Endothelial cell (in vitro differentiated cells): ENCODE data around the gene AFDN. TPM values are rescaled to one million over a fixed set of nuclear protein-coding genes. Genes with fewer than 3 reads are reported as not detected.

Experiments used
- DNase-seq: peaks from one replicate; pipeline ENCODE4 v3.0.0; 2021; ENCODE audit warnings: low spot score
- H3K27ac Mint-ChIP-seq: one replicate; pipeline ENCODE4 v1.8.0; 2021; ENCODE audit warnings: mixed read lengths, inconsistent platforms; ENCODE audit not compliant: unreplicated experiment
- H3K27me3 Mint-ChIP-seq: one replicate; pipeline ENCODE4 v1.8.0; 2021; ENCODE audit warnings: mild to moderate bottlenecking, moderate library complexity, mixed read lengths, inconsistent platforms; ENCODE audit not compliant: unreplicated experiment
- H3K36me3 Mint-ChIP-seq: one replicate; pipeline ENCODE4 v1.8.0; 2021; ENCODE audit warnings: mild to moderate bottlenecking, low read depth, mixed read lengths, inconsistent platforms; ENCODE audit not compliant: unreplicated experiment
- H3K4me1 Mint-ChIP-seq: one replicate; pipeline ENCODE4 v1.8.0; 2021; ENCODE audit warnings: mild to moderate bottlenecking, mixed read lengths, inconsistent platforms; ENCODE audit not compliant: unreplicated experiment
- H3K4me3 Mint-ChIP-seq: one replicate; pipeline ENCODE4 v1.8.0; 2021; ENCODE audit warnings: mild to moderate bottlenecking, mixed read lengths, inconsistent platforms; ENCODE audit not compliant: unreplicated experiment
- H3K9me3 Mint-ChIP-seq: one replicate; pipeline ENCODE4 v1.8.0; 2021; ENCODE audit warnings: mixed read lengths, inconsistent platforms; ENCODE audit not compliant: unreplicated experiment
- CTCF ChIP-seq: fragments of 200-600 bp; sonication (generic); IDR thresholded peaks from one replicate; pipeline ENCODE4 v1.5.0; 2021; ENCODE audit warnings: antibody characterized with exemption; ENCODE audit not compliant: unreplicated experiment
- total RNA-seq: library from RNA; stranded (reverse); fragmentation: NEBNext Ultra II Directional; extraction: Animal tissue kit (Norgen Biotek cat#: 25700); gene quantifications from one replicate; pipeline ENCODE4 v1.2.1, GENCODE V29; 2021; ENCODE audit not compliant: unreplicated experiment

The AFDN gene
- total RNA-seq, 1 donor from 2014 or later: 306 TPM

GRCh38 chr6:167804281-167805013 is 22.3 kb upstream of the AFDN start:
- Mint-ChIP-seq H3K36me3 (peaks cover 4% of the 10 kb centered on the region), H3K9me3 (no peaks in the 10 kb centered on the region)

DNA sequence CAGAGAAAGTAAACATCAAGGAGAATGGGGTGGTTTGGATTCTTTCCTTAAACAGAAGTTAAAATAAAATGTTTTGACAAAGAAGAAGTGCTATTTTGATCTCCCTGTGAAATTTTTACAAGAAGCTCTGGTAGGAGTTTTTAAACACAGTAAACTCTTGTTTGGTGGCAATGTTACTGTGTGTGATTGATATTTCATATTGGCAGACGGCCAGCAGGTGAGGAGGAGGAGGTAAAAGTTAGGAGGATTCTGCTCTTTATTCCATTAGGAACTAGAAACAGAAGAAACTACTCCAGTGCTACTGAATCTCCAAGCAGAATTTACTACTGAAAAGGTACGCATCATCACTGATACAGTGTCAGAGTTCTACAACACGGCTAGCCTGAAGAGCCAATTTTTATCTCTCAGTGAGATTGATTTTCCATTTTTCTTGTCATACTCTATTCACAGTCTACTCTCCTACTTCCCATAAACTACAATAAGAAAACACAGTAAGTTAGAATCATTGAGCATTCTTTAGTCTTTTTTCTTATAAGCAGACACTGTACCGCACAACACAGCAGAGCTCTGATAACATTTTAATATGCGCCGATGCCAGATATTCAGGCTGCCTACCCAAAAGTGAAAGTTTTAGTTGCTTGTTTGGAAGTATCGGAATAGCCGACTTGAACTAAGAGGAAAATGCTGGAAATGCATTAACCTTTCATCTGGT is 21.2 kb upstream of the AFDN start:
- no peaks in the 10 kb centered on the region for H3K9me3 Mint-ChIP-seq
- H3K4me1 Mint-ChIP-seq: peaks cover 12% of the 10 kb centered on the region
- peaks cover 4% of the 10 kb centered on the region for H3K36me3 Mint-ChIP-seq
- TF ChIP-seq CTCF: no peak
- H3K4me3 Mint-ChIP-seq: no peak overlapping the region
- H3K27ac Mint-ChIP-seq: no peak overlapping the region
- DNase-seq: no peak
- peaks cover 2% of the 10 kb centered on the region for H3K27me3 Mint-ChIP-seq

More at GRCh38 chr6:167804281-167805013, 22.3 kb upstream of the AFDN start:
- no peak for TF ChIP-seq CTCF
- Mint-ChIP-seq H3K4me1 (peaks cover 18% of the 10 kb centered on the region), H3K27ac (no peak overlapping the region), H3K27me3 (peaks cover 2% of the 10 kb centered on the region), H3K4me3 (no peak overlapping the region)
- no peak for DNase-seq

DNA sequence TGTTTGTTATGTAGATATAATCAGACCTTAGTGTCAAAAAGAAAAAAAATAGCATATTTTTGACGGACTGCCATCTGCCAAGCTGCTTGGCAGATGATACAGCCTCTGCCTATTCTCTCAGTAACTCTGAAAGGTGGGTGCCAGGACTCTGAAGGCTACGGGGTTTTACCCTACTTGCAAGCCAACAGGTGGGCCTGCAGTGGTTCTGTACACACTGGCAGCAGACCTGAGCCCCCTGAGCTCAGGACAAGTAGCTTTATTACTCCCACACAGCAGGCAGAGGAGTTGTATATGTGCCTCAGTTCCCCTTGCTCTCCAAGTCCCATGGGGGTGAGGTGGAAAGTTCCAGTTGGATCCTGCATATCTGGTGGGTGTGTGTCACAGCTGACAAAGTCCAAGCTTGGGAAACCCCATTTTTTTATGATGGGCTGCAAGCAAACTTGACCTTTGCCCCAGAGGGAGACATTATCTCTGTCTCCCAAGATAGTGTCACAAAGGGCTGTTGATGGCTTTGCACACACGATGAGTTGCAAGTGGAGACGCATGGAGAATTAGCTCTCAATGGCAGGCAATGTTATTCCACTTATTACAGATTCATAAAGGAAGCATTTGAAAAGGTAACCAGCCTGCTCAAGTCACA is 20.5 kb upstream of the AFDN start:
- Mint-ChIP-seq H3K9me3 (no peaks in the 10 kb centered on the region), H3K4me1 (peaks cover 12% of the 10 kb centered on the region), H3K36me3 (peaks cover 4% of the 10 kb centered on the region), H3K27me3 (peaks cover 2% of the 10 kb centered on the region), H3K4me3 (no peak overlapping the region), H3K27ac (no peak overlapping the region)
- no peak for DNase-seq
- TF ChIP-seq CTCF: no peak

GRCh38 chr6:167807200-167807599 is 19.5 kb upstream of the AFDN start:
- H3K4me1 Mint-ChIP-seq: peaks cover 6% of the 10 kb centered on the region

More at GRCh38 chr6:167807200-167807599, 19.5 kb upstream of the AFDN start:
- no peak for DNase-seq
- H3K4me3 Mint-ChIP-seq: no peak overlapping the region
- no peaks in the 10 kb centered on the region for H3K9me3 Mint-ChIP-seq
- no peak for TF ChIP-seq CTCF
- peaks cover 4% of the 10 kb centered on the region for H3K36me3 Mint-ChIP-seq
- no peaks in the 10 kb centered on the region for H3K27me3 Mint-ChIP-seq
- H3K27ac Mint-ChIP-seq: no peak overlapping the region
